H1 (cell line): ENCODE measurements around the gene MDFIC2. TPM values are rescaled to one million over a fixed set of nuclear protein-coding genes. Genes with fewer than 3 reads are reported as not detected.

Experiments used
- CTCF ChIA-PET: fragments of 300-600 bp; sonication (Branson Sonifier 250); formaldehyde crosslinking; loops from one replicate; lab custom pipeline; 2021; ENCODE audit not compliant: partially characterized antibody; lab: Charles Lee
- POLR2A ChIA-PET: fragments of 300-600 bp; sonication (Branson Sonifier 250); formaldehyde crosslinking; loops from one replicate; lab custom pipeline; 2021; ENCODE audit warnings: inconsistent platforms; ENCODE audit not compliant: partially characterized antibody; lab: Charles Lee
- DNase-seq, 2 experiments: peaks; one replicate each; pipeline versions ENCODE4 v3.0.0 to v3.0.0-alpha.2; 2010 to 2022; ENCODE audit warnings: low spot score in 2 of 2, low read depth in 1 of 2, mixed read lengths in 1 of 2
- FAIRE-seq: peaks from 2 replicates; lab custom pipeline; 2011; peaks lifted over from hg19 to GRCh38; lab: Jason Lieb, UNC
- H2AFZ ChIP-seq: 2 replicates; pipeline ENCODE4 v1.8.1; 2012; ENCODE audit warnings: low read length, inconsistent platforms
- H2AK5ac ChIP-seq: 2 replicates; pipeline ENCODE4 v1.6.1; 2013; ENCODE audit warnings: low read depth, low read length
- H2BK120ac ChIP-seq: replicated peaks from 2 replicates; pipeline ENCODE3; 2013; ENCODE audit warnings: low read depth, low read length, inconsistent platforms
- H2BK12ac ChIP-seq: 2 replicates; pipeline ENCODE4 v1.6.1; 2013; ENCODE audit warnings: low read depth, low read length
- H2BK15ac ChIP-seq: 2 replicates; pipeline ENCODE4 v1.6.1; 2013; ENCODE audit warnings: low read length
- H2BK20ac ChIP-seq: 2 replicates; pipeline ENCODE4 v1.6.1; 2013; ENCODE audit warnings: low read length
- H2BK5ac ChIP-seq: 2 replicates; pipeline ENCODE4 v1.6.1; 2013; ENCODE audit warnings: low read depth, low read length
- H3K14ac ChIP-seq: 2 replicates; pipeline ENCODE4 v1.6.1; 2013; ENCODE audit warnings: inconsistent platforms; ENCODE audit not compliant: insufficient read length
- H3K18ac ChIP-seq: 2 replicates; pipeline ENCODE4 v1.6.1; 2013; ENCODE audit warnings: low read length; ENCODE audit errors: extremely low read depth
- H3K23ac ChIP-seq: 2 replicates; pipeline ENCODE4 v1.6.1; 2013; ENCODE audit warnings: inconsistent platforms; ENCODE audit not compliant: insufficient read length
- H3K23me2 ChIP-seq: 2 replicates; pipeline ENCODE4 v1.6.1; 2013; ENCODE audit warnings: low read depth, low read length
- H3K27ac ChIP-seq: 2 replicates; pipeline ENCODE4 v1.6.1; 2011; ENCODE audit warnings: low read depth, low read length, inconsistent platforms
- H3K27me3 ChIP-seq, 4 experiments: replicated peaks in 1 of 4; 1 replicate in 1 of 4; 2 replicates in 3 of 4; pipeline versions ENCODE4 v1.6.1 to v1.8.1; 2011 to 2013; ENCODE audit warnings: low read length in 3 of 4, mild to moderate bottlenecking in 3 of 4, inconsistent platforms in 2 of 4, mixed read lengths in 2 of 4, moderate library complexity in 1 of 4; ENCODE audit not compliant: control insufficient read depth in 3 of 4, insufficient read depth in 3 of 4; ENCODE audit errors: extremely low read depth in 1 of 4
- H3K36me3 ChIP-seq, 4 experiments: 2 replicates each; pipeline versions ENCODE4 v1.6.1 to v1.8.1; 2011 to 2013; ENCODE audit warnings: mild to moderate bottlenecking in 4 of 4, low read length in 3 of 4, moderate library complexity in 2 of 4, control low read depth in 1 of 4, inconsistent platforms in 1 of 4; ENCODE audit not compliant: insufficient read depth in 4 of 4, control insufficient read depth in 2 of 4
- H3K4ac ChIP-seq: replicated peaks from 2 replicates; pipeline ENCODE3; 2013; ENCODE audit warnings: low read length, low read depth, mixed read lengths, inconsistent platforms; ENCODE audit not compliant: insufficient read length
- H3K4me1 ChIP-seq, 4 experiments: replicated peaks in 1 of 4; 1 replicate in 1 of 4; 2 replicates in 3 of 4; pipeline versions ENCODE4 v1.6.1 to v1.8.1; 2011 to 2013; ENCODE audit warnings: low read length in 3 of 4, inconsistent platforms in 2 of 4, mixed read lengths in 1 of 4; ENCODE audit not compliant: insufficient read depth in 4 of 4, control insufficient read depth in 3 of 4
- H3K4me2 ChIP-seq, 2 experiments: 2 replicates each; pipeline versions ENCODE4 v1.6.1 to v1.8.1; 2011 to 2013; ENCODE audit warnings: low read depth in 2 of 2, low read length in 2 of 2, control low read depth in 1 of 2, inconsistent platforms in 1 of 2, mild to moderate bottlenecking in 1 of 2; ENCODE audit not compliant: insufficient read depth in 1 of 2
- H3K4me3 ChIP-seq, 4 experiments: fragments of 200-600, 300-600 bp in 1 of 4; sonication (generic), shearing (Covaris generic), sonication (Bioruptor Twin) in 1 of 4; 2 replicates each; pipeline versions ENCODE4 v1.5.1 to v1.8.1; 2011 to 2016; ENCODE audit warnings: low read length in 4 of 4, low read depth in 3 of 4, control low read depth in 2 of 4, inconsistent platforms in 2 of 4, mild to moderate bottlenecking in 2 of 4, mixed read lengths in 1 of 4, moderate library complexity in 1 of 4; ENCODE audit not compliant: insufficient read depth in 2 of 4; ENCODE audit errors: extremely low read depth in 1 of 4
- H3K56ac ChIP-seq: replicated peaks from 2 replicates; pipeline ENCODE3; 2013; ENCODE audit warnings: low read depth, mild to moderate bottlenecking, mixed read lengths, low read length, inconsistent platforms; ENCODE audit not compliant: insufficient read length
- H3K79me1 ChIP-seq: 2 replicates; pipeline ENCODE4 v1.6.1; 2013; ENCODE audit warnings: low read depth, low read length, control low read depth
- H3K79me2 ChIP-seq, 2 experiments: 2 replicates each; pipeline versions ENCODE4 v1.6.1 to v1.8.1; 2012 to 2013; ENCODE audit warnings: low read length in 2 of 2, mild to moderate bottlenecking in 2 of 2, inconsistent platforms in 1 of 2; ENCODE audit not compliant: insufficient read depth in 2 of 2, control insufficient read depth in 1 of 2
- H3K9ac ChIP-seq, 4 experiments: replicated peaks in 1 of 4; 1 replicate in 1 of 4; 2 replicates in 3 of 4; pipeline versions ENCODE4 v1.6.1 to v1.8.1; 2011 to 2013; ENCODE audit warnings: low read depth in 3 of 4, low read length in 3 of 4, control low read depth in 2 of 4, mild to moderate bottlenecking in 2 of 4, moderate library complexity in 2 of 4, inconsistent platforms in 1 of 4; ENCODE audit errors: extremely low read depth in 1 of 4
- H3K9me3 ChIP-seq, 2 experiments: 2 replicates each; pipeline versions ENCODE4 v1.6.1 to v1.8.1; 2012 to 2013; ENCODE audit warnings: mild to moderate bottlenecking in 2 of 2, moderate library complexity in 2 of 2, control low read depth in 1 of 2, inconsistent platforms in 1 of 2, low read depth in 1 of 2, low read length in 1 of 2, mixed read lengths in 1 of 2; ENCODE audit not compliant: insufficient read depth in 2 of 2
- H4K20me1 ChIP-seq, 2 experiments: replicated peaks in 1 of 2; 2 replicates each; pipeline versions ENCODE3 to v1.8.1; 2011 to 2013; ENCODE audit warnings: inconsistent platforms in 2 of 2, low read length in 2 of 2, mild to moderate bottlenecking in 1 of 2; ENCODE audit not compliant: insufficient read depth in 2 of 2, control insufficient read depth in 1 of 2
- H4K5ac ChIP-seq: 2 replicates; pipeline ENCODE4 v1.6.1; 2013; ENCODE audit warnings: low read length, low read depth, mixed read lengths, inconsistent platforms; ENCODE audit not compliant: insufficient read length
- H4K8ac ChIP-seq: 2 replicates; pipeline ENCODE4 v1.8.0; 2013; ENCODE audit warnings: mild to moderate bottlenecking, moderate library complexity, low read length, inconsistent platforms; ENCODE audit not compliant: insufficient read depth; ENCODE audit errors: extremely low read depth
- H4K91ac ChIP-seq: replicated peaks from 2 replicates; pipeline ENCODE3; 2013; ENCODE audit warnings: low read length, mixed read lengths, inconsistent platforms; ENCODE audit not compliant: insufficient read length
- BRCA1 ChIP-seq: IDR thresholded peaks from 2 replicates; pipeline ENCODE4 v1.6.1; 2012; ENCODE audit warnings: low read depth, low read length, improper control_type of control experiment
- CTBP2 ChIP-seq: IDR thresholded peaks from 2 replicates; pipeline ENCODE4 v1.7.0; 2011; ENCODE audit warnings: borderline replicate concordance, mild to moderate bottlenecking, moderate library complexity, mixed read lengths, low read length; ENCODE audit not compliant: insufficient read depth, insufficient read length
- EP300 ChIP-seq, 2 experiments: IDR thresholded peaks; 1 replicate in 1 of 2; 2 replicates in 1 of 2; pipeline ENCODE4 v1.6.1; 2011 to 2012; ENCODE audit warnings: low read depth in 2 of 2, low read length in 2 of 2, mild to moderate bottlenecking in 2 of 2, borderline replicate concordance in 1 of 2, inconsistent platforms in 1 of 2, moderate library complexity in 1 of 2
- HDAC2 ChIP-seq, 2 experiments: fragments of 300-600 bp in 1 of 2; sonication (generic) in 1 of 2; IDR thresholded peaks; 2 replicates each; pipeline ENCODE4 v1.6.1; 2011 to 2012; ENCODE audit warnings: low read depth in 2 of 2, low read length in 2 of 2, mild to moderate bottlenecking in 2 of 2, moderate library complexity in 2 of 2, borderline replicate concordance in 1 of 2, inconsistent platforms in 1 of 2
- KDM5A ChIP-seq: fragments of 200-600 bp; IDR thresholded peaks from 2 replicates; pipeline ENCODE4 v1.7.1; 2012; ENCODE audit warnings: mild to moderate bottlenecking, low read length, inconsistent platforms, mixed read lengths
- SIN3A ChIP-seq, 2 experiments: IDR thresholded peaks in 1 of 2; conservative IDR thresholded peaks in 1 of 2; 2 replicates each; pipeline ENCODE4 v1.6.1; 2011 to 2012; ENCODE audit warnings: low read length in 2 of 2, improper control_type of control experiment in 1 of 2, low read depth in 1 of 2, mild to moderate bottlenecking in 1 of 2
- SP2 ChIP-seq: IDR thresholded peaks from 2 replicates; pipeline ENCODE4 v1.6.1; 2012; ENCODE audit warnings: mild to moderate bottlenecking, low read length, inconsistent platforms
- TCF12 ChIP-seq: IDR thresholded peaks from 2 replicates; pipeline ENCODE4 v1.6.1; 2011; ENCODE audit warnings: low read depth, mild to moderate bottlenecking, low read length
- ZNF274 ChIP-seq: IDR thresholded peaks from 2 replicates; pipeline ENCODE4 v1.7.0; 2012; ENCODE audit warnings: low read length, borderline replicate concordance; ENCODE audit errors: extremely low read depth
- polyA plus RNA-seq, 7 experiments: library from polyadenylated mRNA; depleted of rRNA in 3 of 7; stranded (reverse) in 5 of 7; unstranded in 2 of 7; fragments of >200 nt in 5 of 7; fragments of 200-250 nt in 2 of 7; gene quantifications; 1 replicate in 5 of 7; 2 replicates in 1 of 7; 4 replicates in 1 of 7; pipeline versions ENCODE4 v1.2.1 to v1.2.3, GENCODE V29; 2011 to 2013; ENCODE audit warnings: missing spikeins in 2 of 7, mixed read lengths in 2 of 7
- total RNA-seq: library from RNA; stranded (reverse); fragmentation: NEBNext Ultra II Directional; extraction: Animal tissue kit (Norgen Biotek cat#: 25700); gene quantifications from 2 replicates; pipeline ENCODE4 v1.2.1, GENCODE V29; 2021
- TF ChIP-seq, protein P1 (sequence below): IDR thresholded peaks from 2 replicates; pipeline ENCODE4 v1.6.1; 2011; ENCODE audit warnings: low read depth, mild to moderate bottlenecking, low read length; ENCODE audit not compliant: insufficient read depth

Gene MDFIC2
- total and polyA plus RNA-seq, 2 of the 8 experiments (the other 6 are each of a cell fraction or from before 2014, with no cell fraction given) = not detected

GRCh38 chr3:70306736-70307135, 5.7 kb downstream of the MDFIC2 start:
- Histone ChIP-seq H4K91ac (no peak overlapping the region), H3K23me2 (no peaks in the 10 kb centered on the region), H3K36me3 (no peaks in the 10 kb centered on the region), H3K4ac (no peak overlapping the region), H3K56ac (no peak overlapping the region), H2BK20ac (no peak overlapping the region), H3K14ac (no peak overlapping the region), H4K20me1 (no peaks in the 10 kb centered on the region), H3K4me3 (no peak overlapping the region), H2AFZ (no peak overlapping the region), H3K27ac (no peak overlapping the region), H4K8ac (no peak overlapping the region), H3K18ac (no peak overlapping the region), H3K79me1 (no peaks in the 10 kb centered on the region), H3K9ac (no peak overlapping the region), H2BK120ac (no peak overlapping the region), H2AK5ac (no peak overlapping the region), H3K4me2 (no peak overlapping the region), H3K27me3 (no peaks in the 10 kb centered on the region), H2BK12ac (no peak overlapping the region), H2BK5ac (no peak overlapping the region), H3K4me1 (peaks cover 0 to 4% (median 0%) of the 10 kb centered on the region in 4 experiments; a peak in 1 of 7 replicates), H4K5ac (no peak overlapping the region), H2BK15ac (no peak overlapping the region), H3K23ac (no peak overlapping the region), H3K79me2 (no peaks in the 10 kb centered on the region), H3K9me3 (no peaks in the 10 kb centered on the region)
- ChIA-PET POLR2A (no interaction called here), CTCF (interaction anchor here (0.8 to 1.3 kb wide), 4 partner anchors 9 to 233 kb away, joined by 3 to 4 read pairs (median 3); no protein-coding TSS in a partner anchor)
- DNase-seq = no peak
- TF ChIP-seq, protein P1, sequence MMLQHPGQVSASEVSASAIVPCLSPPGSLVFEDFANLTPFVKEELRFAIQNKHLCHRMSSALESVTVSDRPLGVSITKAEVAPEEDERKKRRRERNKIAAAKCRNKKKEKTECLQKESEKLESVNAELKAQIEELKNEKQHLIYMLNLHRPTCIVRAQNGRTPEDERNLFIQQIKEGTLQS = no peak
- TF ChIP-seq SIN3A (conservative IDR thresholded peaks at IDR 0.05 in 1 of 2, IDR thresholded peaks at IDR 0.05 in 1 of 2; ENCODE audit: low read depth in 1 of 2, low read length in 2 of 2) (no peak), CTBP2 (no peak), HDAC2 (IDR thresholded peaks at IDR 0.05; ENCODE audit: borderline replicate concordance in 1 of 2, low read depth in 2 of 2, low read length in 2 of 2) (no peak), TCF12 (no peak), ZNF274 (no peak), EP300 (IDR thresholded peaks at IDR 0.05; ENCODE audit: borderline replicate concordance in 1 of 2, low read depth in 2 of 2, low read length in 2 of 2) (no peak), BRCA1 (no peak), KDM5A (no peak), SP2 (no peak)
- no peak for FAIRE-seq
